HG03571 (cell line): Measurements from ENCODE around the gene AICDA.
A peak's percentile ranks its signal among the peaks of the same experiment; 100 is the strongest.
"Not testable (repeated sequence)": the region's sequence is repeated elsewhere in the genome, so short reads cannot be mapped to it uniquely, and the experiment has no call there.

Experiments used
- ATAC-seq: cut with Tn5 transposase; IDR thresholded peaks from one replicate; pipeline ENCODE4 v1.9.1; 2021; ENCODE audit not compliant: unreplicated experiment

The AICDA gene

DNA sequence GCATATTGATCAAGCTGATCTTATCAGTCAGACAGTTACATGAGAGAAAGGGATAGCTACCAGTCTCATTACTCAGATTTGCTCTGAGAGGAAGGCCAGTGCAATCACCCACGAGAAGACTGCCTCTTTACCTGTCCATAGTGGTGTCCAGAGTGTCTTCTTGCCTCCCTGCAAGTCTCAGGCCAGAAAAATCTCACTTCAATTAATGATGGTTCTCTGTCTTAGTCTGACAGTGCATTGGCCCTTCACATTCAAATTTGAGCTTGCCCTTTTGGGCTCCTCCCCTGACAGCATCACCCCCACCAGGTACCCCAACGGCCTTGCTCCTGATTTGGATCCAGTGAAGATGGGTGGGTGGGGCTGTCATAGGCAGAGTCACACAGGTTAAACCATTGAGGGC, at the start of gene AICDA:
AICDA (minus strand) TSS at position 231 of the 400 bp plus-strand sequence; CDS start at position 139, 92 bp downstream.
- ATAC-seq = peak; percentile 33

DNA sequence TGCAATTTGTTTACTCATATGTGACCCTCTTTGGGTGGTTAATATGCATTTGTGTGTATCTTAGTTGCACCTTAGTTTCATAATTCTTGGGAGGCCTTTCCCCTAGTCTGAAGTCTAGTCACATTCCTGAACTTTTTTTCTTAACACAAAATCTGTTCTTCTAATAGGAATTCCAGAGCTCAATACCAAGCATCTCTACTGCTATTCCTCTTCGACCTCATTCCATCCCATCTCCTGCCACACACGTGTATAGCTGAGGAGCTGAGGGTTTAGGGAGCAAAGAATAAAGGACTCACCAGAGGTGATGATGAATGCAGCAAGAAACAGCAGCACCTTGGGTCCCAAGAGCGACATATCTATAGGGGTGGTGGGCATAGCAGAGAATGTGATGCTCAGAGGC, 49.1 kb upstream of the AICDA start:
- ATAC-seq = no peak

DNA sequence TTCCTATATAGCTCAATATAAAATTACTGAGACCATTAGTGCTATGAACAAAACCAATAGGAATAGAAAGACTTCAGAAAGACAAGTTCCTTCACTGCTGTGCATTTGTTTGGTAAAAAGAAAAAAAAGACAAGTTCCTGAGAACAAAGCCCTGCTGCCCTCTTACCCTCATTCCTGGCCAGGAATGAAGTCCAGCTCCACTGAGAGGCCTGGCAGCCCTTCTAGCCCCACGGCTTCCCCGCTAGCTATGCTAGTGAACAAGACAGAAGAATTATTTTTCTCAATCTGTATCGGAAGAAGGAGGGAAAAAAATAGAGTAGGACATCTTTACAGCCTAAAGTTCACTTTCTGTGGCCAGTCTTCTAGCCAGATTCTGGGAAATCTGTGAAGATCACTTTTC, 48.4 kb upstream of the AICDA start:
- no peak for ATAC-seq

DNA sequence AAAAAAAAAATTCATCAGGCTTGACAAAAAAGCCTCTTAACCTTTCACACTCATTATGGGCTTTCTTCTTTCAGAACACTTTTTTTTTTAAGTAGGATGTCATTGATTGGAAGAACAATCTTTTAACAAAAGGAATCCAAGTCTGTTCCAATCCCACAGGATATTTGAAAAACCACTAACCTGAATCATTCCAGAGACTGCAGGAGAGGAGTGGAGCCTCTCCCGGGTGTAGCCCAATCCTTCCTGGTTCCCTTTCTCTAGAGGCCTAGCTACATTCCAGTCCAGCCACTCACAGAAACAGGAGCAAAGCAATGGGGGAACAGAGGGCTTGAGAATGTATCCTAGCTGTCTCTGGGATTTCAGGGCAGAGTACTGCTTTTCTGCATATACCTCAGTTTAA, 45.7 kb upstream of the AICDA start:
- no peak for ATAC-seq

DNA sequence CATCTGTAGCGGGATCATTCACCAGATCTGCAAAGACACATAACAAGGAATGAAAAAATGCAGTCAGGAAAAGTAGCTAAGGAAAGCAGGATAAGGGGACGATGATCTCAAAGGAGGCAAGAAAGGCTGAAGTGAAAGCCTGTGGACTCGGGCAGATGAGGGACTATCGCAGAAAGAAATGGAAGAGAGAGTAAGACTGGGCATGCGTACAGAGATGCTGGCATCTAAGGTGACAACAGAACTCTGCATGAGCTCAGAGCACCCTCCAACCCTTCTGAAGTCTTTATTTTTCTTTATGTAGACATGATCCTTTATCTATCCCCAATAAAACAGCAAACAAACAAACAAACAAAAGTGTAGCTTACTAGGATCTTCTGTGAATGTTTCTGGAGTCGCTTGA, 42.8 kb upstream of the AICDA start:
- no peak for ATAC-seq

DNA sequence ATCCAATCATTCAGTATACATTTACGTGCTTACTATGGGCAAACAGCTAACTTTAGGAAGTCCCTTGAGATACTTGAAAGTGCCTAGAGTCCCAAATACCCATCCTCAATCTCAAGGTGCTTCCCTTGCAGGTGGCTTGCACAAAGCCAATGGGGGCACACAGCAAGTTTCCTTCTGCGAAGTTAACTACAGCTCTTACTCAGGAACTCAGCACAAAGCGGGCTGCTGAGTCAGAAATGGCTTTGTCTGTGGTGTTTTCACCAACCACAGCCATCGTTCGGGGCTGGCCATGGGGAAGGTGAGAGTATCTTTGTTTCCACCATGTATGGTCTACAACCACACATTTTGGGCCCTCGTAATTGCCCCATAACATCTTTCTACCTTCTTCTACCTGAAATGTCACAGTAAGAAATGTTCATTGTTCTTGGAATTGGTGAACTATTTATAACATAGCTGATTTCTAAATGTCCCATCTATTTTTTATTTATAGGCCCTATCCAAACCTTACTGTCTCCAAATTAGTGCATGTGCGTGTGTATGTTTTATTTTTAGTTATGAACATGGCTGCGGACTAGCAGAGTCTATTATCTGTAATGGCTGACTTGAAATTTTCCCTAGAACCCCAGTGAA, 36.0 kb upstream of the AICDA start:
- peak; percentile 68 for ATAC-seq

DNA sequence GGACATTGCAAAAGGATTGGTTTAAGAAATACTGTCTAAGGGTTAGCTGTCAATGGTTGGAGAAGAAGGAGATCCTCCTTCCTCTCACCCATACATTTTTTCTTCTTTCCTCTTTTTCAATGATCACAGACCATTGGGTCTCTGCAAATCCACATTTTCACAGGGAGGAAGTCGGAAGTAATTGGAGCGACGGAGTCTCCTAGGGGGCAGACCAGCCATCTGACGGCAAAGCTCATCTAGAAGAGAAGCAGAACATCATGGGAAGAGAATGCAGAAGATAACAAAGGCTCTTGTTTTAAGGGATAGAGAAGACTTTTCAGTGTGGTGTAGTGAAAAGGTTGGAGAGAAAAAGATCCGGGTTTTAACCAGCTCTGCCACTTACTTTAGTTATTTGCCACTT, 35.3 kb upstream of the AICDA start:
- ATAC-seq = no peak

DNA sequence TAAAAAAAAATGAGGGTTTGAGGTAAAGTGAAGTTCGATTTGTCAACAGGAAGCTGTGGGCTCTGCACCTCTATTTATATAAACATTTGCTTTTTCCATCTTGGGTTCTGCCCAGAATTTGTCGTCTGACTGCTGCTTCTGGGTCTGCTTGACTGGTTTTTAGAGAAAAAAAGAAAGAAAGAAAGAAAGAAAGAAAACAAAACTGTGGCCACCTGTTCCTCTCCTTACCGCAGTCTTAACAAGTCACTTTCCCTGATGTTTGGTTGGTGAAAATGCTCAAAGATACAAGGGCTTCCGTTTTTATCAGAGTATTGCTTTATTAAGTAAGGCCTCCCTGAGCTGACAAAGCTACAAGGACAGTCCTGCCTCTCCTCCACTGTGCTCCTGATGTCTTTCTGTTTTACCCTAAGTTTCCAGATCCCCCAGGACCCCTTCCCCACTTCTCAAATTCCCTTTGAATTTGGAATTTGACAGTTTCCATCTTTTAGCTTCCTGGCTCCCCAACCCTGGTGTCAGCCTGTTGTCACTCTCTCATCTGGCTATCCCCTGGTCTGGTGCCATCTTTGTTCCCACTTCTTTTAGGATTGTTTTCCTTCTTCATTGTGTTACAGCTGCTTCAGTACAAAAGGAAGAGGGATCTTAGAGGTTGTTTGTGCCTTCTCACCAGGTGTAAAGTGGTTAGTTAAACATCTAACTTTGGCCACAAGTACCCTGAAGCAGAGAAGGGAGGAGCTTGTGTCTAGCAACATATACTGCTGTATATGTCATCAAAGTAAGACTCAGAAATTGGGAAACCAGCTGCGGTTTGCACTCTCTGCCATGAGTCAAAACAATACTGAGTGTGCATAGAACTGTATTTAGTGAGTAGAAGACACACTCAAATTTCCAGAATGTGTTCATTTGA, 31.9 kb upstream of the AICDA start:
- peak; percentile 60 for ATAC-seq

DNA sequence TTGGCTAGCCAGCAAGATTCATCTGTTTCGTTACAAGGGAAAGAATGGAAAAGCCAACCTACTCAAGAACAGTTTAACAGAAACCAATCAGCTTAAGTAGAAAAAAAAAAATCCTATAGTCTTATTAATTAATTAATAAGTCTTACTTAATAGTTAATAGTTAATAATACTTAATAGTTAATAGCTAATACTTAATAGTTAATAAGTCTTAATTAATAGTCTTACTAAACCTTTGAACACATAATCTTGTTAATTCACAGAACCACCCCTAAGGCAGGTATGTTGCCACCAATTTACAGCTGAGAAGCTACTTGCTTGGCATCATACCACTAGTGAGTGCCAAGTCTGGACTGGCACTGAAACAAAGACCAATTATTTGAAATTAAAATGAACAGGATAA, 30.1 kb upstream of the AICDA start:
- no peak for ATAC-seq

DNA sequence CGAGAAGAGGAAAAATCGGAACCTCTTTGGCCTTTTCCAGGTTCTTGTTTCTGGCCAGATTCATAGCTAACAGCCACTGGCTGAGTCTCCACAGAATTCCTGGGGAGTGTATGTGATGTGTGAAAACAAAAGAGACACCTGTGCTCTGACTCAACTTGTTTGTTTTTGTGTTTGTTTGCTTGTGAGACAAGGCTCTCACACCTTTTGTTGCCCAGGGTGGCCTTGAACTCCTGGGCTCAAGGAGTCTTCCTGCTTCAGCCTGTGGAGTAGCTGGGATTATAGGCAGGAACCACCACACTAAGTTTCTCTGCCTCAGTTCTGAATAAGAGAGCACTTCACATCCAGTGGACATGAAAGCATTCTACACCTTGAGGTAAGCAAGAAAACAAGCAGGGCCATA, 27.3 kb upstream of the AICDA start:
- no peak for ATAC-seq

DNA sequence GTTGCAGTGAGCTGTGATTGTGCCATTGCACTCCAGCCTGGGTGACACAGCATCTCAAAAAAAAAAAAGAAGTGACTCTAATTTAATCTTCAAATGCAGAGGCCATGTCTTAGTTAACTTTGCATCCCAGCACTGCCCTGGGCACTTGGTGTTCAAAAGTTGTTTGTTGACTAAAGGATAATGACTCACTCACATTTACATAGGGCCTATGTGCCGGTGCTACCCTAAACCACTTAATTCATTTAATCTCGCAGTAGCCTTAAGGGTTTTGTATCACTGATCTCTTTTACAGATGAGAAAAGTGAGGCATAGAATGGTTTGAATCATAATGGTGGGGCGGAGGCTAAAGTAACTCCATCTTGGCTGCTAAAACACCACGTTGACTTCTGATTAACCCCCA, 26.3 kb upstream of the AICDA start:
- no peak for ATAC-seq

DNA sequence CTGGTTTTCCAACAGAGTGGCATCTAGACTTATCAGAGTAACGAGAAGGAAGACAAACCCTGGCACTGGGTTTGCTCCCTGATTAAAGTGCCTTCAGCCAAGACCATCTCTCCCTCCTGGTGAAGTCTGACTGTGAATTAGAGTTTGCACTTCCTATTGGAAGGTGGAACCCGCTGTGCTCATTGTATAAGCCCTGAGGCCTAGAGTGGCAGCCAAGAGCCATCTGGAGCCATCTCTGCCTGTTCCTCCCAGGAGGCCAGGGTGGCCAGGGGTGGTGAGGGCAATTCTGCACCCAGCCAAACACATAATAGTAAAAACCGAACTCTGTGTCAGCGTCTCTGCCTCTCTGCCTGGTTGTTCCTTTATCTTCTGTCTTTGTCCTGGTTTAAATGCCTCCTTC, 25.0 kb upstream of the AICDA start:
- ATAC-seq = no peak

DNA sequence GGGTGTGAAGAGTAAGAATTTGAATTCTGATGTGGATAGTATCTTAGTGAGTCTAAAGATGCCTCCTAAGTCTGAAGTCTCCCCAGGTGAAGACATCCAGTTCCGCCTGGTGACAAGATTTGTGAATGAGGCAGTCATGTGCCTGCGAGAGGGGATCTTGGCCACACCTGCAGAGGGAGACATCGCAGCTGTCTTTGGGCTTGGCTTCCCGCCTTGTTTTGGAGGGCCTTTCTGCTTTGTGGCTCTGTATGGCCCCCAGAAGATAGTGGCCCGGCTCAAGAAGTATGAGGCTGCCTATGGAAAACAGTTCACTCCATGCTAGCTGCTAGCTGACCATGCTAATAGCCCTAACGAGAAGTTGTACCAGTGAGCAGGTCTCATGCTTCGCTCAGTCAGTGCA, 24.6 kb upstream of the AICDA start:
- no peak for ATAC-seq

DNA sequence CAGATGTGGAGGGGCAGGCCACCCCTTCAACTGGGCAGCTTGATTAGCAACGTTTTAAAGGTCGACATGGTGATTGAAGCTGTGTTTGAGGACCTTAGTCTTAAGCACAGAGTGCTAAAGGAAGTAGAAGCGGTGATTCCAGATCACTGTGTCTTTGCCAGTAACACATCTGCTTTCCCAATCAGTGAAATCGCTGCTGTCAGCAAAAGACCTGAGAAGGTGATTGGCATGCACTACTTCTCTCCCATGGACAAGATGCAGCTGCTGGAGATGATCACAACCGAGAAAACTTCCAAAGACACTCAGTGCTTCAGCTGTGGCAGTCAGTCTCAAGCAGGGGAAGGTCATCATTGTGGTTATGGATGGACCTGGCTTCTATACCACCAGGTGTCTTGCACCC, 23.9 kb upstream of the AICDA start:
- no peak for ATAC-seq

DNA sequence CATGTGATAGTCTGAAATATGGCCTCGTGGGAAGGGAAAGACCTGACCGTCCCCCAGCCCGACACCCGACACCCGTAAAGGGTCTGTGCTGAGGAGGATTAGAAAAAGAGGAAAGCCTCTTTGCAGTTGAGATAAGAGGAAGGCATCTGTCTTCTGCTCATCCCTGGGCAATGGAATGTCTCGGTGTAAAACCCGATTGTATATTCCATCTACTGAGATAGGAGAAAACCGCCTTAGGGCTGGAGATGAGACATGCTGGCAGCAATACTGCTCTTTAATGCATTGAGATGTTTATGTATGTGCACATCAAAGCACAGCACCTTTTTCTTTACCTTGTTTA, 23.3 kb upstream of the AICDA start:
- ATAC-seq = not testable (repeated sequence)

DNA sequence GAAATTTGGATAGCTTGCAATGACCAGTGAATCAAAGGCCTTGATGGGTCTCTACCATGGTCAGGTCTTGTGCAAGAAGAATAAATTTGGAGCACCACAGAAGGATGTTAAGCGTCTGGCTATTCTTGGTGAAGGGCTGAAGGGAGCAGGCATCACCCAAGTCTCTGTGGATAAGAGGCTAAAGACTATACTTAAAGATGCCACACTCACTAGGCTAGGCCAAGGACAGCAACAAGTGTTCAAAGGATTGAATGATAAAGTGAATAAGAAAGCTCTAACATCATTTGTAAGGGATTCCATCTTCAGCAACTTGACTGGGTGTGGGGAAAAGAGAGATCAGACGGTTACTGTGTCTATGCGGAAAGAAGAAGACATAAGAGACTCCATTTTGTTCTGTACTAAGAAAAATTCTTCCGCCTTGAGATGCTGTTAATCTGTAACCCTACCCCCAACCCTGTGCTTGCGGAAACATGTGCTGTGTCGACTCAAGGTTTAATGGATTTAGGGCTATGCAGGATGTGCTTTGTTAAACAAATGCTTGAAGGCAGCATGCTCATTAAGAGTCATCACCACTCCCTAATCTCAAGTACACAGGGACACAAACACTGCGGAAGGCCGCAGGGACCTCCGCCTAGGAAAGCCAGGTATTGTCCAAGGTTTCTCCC, 22.8 kb upstream of the AICDA start:
- not testable (repeated sequence) for ATAC-seq

DNA sequence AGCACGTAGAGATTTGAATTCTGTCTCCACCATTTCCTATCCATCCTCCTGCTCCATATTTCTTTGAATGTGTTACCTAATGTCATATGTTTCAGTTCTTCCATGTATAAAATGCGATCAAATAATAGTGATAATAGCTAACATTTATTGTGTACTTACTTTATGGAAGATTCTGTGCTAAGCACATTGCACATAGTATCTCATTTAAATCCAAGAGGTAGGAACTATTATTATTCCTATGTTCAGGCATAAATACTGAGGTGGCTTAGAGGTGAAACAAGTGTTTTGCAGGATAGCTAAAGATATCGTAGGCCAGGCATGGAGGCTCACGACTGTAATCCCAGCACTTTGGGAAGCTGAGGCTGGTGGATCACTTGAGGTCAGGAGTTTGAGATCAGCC, 17.5 kb upstream of the AICDA start:
- ATAC-seq = no peak

DNA sequence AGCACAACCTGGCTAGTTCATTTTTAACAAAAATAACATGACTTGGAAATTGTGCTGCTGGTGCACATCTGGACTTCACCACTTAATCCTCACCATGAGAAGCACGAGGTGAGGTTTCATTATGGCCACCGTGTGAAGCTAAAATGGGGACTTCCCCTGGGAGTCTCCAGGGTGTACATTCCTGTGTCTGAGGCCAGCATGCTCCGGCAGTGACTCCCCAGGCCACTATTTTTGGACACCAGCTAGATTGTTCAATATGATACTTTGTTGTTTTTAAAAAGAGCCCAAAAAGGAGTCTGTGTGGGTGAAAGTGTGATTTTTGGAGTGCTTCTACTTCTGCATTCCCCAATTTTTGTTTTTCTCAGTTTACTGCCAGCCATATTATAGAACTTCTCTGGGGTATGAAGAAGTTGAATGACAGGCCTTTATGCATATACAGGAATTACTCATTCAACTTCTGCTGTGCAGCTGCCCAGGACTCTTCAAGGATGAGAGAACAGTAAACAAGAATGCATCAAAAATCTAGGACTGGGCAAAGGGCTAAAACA, 16.9 kb upstream of the AICDA start:
- peak; percentile 95 for ATAC-seq

DNA sequence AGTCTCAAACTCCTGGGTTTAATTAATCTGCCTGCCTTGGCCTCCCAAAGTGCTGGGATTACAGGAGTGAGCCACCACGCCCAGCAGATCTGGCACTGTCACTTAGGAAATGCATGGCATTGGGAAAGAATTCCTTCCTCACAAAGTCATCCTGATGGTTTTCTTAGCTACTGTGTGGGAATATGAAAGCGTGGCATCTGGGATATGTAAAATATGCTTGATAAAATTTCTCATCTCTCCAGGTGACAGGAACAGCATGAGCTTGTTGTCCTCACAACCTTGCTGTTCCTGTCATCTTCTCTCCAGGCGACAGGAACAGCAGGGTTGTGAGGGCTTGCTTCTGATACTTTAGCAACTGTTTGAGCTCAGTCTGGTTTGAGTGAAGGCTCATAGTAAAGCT, 16.1 kb upstream of the AICDA start:
- ATAC-seq = no peak

DNA sequence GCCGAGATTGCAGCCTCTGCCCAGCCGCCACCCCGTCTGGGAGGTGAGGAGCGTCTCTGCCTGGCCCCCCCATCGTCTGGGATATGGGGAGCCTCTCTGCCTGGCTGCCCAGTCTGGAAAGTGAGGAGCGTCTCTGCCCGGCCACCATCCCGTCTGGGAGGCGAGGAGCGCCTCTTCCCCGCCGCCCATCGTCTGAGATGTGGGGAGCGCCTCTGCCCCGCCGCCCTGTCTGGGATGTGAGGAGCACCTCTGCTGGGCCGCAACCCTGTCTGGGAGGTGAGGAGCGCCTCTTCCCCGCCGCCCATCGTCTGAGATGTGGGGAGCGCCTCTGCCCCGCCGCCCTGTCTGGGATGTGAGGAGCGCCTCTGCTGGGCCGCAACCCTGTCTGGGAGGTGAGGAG, 12.1 kb upstream of the AICDA start:
- ATAC-seq = not testable (repeated sequence)

DNA sequence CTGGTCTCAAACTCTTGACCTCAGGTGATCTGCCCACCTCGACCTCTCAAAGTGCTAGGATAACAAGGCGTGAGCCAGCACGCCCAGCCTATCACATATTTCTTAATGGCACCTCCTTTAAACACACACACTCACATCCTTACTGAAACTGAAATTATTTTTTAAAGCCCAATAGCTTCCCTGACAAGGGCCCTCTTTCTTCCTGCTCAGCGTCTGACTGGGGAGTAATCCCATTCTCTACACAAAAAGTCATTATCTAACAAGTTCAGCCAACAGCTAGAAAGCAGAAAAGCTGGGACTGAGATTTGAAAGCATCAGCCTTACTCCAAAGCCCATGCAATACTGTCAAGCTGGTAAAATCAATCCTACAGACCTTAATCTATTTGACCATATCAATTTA, 10.0 kb upstream of the AICDA start:
- ATAC-seq = no peak

DNA sequence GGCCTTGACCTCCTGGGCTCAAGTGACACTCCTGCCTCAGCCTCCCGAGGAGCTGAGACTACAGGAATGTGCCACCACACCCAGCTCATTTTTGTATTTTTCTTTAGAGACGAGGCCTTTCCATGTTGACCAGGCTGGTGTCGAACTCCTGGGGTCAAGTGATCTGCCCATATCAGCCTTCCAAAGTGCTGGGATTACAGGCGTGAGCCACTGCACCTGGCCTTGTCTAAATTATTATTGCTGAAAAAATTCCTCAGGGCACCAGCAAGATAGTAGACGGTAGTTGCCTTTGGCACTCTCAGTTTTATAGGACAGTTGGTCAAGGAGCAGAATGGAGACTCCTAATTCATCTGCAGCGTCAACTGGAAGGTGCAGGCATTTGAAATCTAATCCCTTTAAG, 2.5 kb upstream of the AICDA start:
- ATAC-seq = no peak
